ENCODE data around the gene DCBLD2.

The DCBLD2 gene

DNA sequence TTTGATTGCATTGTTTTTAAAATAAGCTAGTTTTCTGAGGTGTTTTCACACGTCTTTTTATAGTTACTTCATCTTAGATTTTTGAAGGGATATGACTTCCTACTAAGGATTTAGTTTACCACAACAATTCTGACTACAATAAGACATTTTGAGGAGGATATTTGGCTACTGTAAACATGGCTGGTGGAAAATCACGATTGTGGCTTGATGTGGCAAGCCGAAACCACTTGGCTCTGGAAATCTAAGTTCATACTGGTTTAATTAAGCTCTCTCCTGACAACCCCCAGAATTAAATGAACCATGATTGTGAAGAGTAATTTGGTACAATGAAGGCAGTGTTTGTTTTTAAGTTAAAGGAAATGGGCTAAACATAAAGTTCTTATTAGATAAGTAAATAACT lies 107.5 kb downstream of the DCBLD2 start:
- no peak for DNase-seq (ENCODE audit: low spot score)

DNA sequence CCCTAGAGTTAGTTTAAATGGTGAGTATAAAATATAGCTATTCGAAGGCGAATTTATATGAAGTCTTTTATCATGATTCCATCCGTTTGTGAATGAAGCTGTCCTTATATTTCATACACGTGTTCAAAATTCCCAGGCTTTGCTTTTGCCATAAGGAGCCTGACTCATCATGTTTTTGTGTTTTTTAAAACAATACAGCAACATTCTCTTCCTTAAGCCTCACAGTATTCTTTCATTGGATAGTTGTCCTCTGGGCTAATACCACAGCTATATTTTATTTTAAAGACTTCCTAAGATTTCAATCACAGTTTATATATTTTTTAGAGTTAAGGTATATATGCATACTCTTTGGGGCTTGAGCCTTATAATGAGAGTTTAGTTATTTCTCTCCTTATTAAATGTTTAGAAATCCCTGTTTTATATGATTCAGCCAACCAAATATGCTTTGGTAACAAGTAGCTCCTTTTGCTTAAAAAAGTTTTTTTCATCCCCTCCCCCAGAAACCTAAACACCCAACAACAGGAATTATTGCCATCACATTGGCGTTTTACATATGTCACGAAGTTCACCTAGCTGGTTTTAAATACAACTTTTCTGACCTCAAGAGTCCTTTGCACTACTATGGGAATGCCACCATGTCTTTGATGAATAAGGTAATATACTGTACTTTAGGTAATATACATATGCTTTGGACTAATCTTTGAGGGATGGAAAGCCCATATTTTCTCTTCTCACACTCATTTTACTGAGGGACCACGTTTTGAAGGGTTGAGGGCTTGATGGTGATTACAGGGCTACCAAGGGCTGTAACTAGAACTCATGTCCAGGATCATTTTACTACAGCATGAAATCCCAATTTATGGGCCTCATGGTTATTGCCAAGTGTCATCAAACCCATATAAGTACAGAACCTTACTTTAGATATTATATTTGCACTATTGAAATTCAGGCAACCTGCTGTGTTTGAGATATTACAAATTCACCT lies 109.9 kb downstream of the DCBLD2 start:
- DNase-seq (ENCODE audit: low spot score): no peak

DNA sequence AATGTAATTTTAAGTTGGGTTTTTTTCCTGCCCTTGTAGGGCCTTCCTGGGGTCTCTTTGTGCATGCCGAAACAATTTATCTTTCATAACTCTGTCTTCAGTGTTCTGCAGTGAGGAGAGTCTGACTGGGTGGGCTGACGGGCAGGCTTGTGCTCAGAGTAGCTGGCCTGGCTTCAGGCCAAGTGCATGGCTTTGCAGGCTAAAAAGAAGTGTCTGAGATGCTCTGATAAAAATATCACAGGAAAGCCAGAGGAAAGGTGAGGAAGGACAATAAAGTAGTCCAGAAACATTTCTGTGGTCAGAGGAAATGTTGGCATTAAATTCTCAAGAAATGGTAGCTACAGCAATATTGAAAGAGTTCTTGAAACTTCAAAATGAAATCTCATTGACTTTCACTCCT lies 112.8 kb downstream of the DCBLD2 start:
- no peak for DNase-seq (ENCODE audit: low spot score)

DNA sequence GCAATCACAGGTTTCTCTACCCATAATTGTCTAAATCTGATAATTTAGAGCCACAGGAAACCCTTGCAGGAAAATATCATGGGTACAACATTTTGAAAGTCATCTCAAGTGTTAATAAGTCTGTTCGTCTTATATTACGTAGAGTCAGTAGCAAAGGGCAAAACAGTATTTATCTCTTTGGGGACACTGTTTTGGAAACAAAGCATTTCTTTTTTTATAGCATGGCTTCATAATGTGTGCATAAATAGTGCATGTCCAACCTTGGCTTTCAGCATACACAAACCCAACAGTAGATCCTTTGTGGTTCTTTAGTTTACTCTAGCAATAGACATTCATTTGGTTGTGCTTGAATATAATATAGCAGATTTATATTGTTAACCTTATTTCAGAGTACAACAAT lies 114.3 kb downstream of the DCBLD2 start:
- no peak for DNase-seq (ENCODE audit: low spot score)

DNA sequence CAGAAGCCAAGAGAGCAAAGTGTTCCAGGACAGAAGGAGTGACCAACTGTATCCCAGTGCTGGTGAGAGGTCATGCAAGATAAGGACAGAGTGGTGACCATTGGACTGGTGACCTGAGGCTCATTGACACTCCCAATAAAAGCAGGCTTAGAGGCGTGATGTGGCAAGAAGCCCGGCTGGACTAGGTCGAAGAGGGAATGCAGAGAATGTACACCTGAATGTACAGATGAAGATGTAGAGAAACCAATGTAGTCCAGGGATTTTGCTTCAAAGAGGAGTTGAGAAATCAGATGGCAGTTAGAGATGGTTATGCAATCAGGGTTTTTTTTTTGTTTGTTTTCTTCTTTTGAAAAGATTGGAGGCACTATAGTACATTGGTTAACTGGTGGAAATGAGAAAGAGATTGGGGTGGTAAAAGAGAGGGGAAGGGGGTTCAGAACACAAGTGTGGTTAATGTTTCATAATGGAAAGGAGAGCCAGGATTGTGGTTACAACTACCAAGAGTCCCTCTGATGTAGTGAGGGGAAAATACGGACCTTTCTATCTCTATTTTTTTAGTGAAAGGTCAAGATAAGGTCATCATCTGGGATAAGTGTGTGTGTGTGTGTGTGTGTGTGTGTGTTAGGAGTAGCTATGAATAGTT lies 115.0 kb downstream of the DCBLD2 start:
- no peak for DNase-seq (ENCODE audit: low spot score)

DNA sequence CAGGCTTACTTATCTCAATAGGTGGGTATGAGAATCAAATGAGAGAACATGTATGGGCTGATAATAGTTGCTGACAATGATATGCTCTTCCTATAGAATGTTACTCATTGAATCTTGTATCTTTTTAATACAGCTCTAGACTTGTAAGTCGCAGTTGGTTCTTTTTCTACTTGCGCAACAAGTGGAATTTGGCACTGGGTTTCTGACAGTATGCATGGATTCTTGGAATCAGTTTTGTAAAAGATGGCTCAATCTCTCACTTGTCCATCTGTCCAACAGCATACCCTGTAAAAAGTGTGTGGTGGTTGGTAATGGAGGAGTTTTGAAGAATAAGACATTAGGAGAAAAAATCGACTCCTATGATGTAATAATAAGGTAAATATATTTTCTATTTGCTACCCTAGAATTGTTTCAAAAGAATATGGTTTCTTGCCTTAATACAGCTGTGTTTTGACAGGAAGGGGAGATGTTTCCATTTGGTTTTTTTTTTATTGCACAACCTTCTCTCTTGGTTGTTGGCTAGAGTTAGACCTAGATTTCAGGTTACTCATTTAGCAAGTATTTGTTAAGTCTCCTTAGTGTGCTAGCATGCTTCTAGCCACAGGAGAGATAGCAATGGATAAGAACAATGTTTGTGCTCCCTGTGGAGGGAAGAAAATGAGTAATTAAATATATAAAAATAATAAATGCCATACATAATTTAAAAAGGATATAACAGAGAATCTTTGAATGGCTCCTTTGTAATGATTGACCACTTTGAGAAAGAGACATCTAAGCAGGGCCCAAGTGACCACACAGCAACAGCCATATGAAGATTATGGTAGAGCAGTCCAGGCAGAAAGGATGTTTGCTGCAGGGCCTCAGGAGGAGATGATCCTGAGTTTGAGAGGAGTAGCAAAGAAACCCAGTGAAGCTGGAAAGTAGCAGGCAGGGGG lies 116.6 kb downstream of the DCBLD2 start:
- DNase-seq (ENCODE audit: low spot score): no peak

DNA sequence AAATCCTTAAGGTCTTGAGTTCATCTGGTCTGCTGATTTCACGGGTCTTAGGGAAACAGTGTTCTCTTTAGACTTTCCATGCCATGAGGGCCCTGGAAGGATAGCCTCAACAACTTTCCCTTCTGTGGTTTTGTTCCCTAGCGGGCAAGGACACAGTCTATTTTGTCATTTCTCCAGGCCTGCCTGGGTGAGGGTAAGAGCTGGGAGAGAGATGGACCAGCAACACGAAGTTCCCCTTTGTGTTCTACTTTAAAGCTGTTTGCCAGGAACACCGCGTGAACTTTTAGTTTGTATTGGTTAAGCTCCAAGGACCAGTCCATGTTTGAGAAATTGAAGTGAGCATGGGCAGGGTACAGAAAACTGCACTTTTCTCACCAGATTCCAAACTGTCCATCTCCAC lies 117.5 kb downstream of the DCBLD2 start:
- no peak for DNase-seq (ENCODE audit: low spot score)

DNA sequence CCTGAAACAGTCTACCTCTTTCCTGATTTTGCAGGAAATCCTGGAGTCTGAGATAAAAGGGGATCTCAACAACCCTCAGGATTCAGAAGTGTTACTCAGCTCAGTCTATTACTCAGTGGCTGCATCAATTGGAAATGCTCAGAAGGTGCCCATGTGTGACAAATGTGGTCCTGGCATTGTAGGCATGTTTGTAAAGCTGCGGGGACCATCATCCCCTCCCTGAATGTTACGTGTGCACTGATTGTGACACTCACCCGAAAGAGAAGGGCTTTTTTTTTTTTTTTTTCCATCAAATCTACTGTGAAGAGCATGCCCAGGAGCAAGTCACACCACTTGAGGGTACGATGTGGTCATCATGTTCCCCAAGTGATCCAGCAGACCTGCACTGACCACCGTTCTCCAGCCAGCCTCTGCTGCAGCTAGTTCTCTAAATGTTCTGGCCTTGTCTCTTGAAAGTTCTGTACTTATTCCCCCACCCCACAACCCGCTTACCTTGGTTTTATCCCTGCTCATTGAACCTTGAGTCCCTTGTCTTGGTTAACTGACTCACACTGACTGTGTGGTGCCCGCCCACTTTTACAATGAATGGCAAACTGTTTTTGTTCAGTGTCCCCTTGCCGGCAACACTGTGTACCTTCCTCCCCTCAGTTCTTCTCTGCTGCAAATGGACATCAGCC lies 118.5 kb downstream of the DCBLD2 start:
- DNase-seq (ENCODE audit: low spot score): no peak

DNA sequence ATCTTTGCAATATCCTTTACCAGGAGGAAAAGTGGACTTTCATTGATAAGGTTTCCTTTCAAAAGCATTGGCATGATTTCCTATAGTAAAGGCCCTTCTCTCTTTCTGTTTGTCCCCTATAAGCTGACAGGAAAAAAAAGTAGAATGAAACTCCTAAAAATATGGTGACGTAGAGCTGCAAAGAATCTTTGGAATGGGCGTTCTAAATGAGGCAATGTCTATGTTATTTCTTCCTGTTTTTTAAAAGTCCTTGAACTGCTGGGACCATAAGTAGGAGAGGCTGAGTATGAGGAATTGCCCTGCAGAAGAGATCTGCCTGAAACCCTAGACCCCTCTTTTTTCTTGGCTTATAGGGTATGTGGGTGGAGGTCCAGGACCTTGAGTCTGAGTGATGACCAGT lies 121.2 kb downstream of the DCBLD2 start:
- no peak for DNase-seq (ENCODE audit: low spot score)

DNA sequence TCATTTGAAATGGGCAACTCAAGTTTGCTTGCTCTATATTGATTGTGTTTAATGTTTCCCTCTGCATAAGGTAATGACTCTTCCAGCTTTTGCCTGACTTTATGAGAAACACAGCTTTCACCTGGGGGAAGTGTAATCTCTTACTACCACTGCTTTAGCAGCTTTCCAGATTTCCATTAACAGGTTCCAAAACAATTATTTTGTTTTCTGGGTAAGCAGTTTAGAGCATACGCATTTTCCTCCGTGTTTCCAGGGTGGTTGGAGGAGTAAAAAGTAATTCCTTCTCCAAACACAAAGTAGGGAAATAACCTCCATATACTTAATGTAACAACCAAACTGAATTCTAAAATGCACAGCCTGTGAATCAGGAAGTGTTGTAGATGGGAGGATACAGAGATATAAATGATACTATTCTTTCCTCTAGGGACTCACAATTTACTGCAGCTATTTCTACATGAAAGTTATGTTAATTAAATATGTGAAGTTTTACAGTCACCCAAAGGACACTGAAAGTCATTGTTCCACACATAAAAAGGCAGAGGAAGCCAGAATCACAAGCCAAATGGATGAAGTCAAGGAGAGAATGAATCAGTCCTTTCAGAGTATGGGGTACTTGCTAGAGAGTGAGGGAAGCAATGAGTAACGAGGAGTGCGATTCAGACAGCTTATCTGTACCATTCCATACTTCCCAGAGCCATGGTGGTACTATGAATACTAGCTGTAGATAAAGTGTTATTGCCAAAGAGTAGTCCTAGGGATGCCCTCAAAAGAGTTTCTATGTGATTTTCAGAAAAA lies 121.8 kb downstream of the DCBLD2 start:
- peak; percentile 94 for DNase-seq (ENCODE audit: low spot score)

DNA sequence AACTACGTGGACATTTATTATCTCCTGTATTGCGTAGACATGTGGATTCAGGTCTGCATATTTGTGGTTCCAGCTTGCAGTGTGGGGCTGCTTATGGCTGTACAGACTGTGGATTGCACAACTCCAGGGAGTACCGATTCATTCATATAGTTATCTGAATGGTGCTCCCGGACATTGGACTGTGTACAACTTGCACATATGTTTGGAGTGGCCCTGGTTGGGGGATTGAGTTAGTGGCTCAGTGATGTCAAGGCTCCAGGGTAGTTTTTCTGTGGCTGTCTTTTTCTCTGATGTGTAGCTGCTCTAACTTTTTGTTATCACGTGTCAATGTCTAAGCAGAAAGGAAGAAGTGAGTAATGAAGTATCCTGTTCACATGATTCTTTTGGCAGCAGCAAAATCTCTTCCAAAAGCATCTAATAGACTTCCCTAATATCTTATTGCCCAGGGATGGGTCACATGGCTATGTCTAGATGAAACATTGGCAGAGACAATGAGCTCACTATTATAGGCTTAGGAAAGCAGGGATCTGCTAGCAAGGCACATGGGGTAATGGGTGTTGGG lies 122.6 kb downstream of the DCBLD2 start:
- DNase-seq (ENCODE audit: low spot score): no peak

GRCh38 chr3:98778383-98778782 lies 123.1 kb downstream of the DCBLD2 start:
- no peak for DNase-seq (ENCODE audit: low spot score)

DNA sequence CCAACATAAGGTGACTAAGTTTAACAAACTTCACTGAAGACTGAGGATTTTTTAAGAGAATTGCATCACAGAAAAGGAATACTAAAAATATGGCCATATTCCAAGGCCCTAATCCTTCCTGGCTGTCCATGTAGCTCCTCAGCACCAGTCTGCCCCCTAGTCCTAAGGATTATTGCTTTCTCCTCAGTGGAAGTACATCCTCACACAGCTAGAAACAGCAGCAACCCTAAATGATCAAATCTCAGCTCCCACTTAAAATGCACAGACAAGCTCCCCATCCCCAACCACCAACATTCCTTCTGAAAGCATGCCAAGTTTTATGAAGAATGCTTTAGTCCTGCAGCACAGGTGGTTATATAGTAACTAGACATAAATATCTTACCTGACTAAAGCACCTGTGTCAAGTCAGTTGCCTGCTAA lies 123.7 kb downstream of the DCBLD2 start:
- DNase-seq (ENCODE audit: low spot score): no peak

- no peak for DNase-seq (ENCODE audit: low spot score)
Measured at GRCh38 chr3:98777286-98777685, 124.2 kb downstream of the DCBLD2 start.

- no peak for DNase-seq (ENCODE audit: low spot score)
Measured at GRCh38 chr3:98776140-98776493, 125.4 kb downstream of the DCBLD2 start.

DNA sequence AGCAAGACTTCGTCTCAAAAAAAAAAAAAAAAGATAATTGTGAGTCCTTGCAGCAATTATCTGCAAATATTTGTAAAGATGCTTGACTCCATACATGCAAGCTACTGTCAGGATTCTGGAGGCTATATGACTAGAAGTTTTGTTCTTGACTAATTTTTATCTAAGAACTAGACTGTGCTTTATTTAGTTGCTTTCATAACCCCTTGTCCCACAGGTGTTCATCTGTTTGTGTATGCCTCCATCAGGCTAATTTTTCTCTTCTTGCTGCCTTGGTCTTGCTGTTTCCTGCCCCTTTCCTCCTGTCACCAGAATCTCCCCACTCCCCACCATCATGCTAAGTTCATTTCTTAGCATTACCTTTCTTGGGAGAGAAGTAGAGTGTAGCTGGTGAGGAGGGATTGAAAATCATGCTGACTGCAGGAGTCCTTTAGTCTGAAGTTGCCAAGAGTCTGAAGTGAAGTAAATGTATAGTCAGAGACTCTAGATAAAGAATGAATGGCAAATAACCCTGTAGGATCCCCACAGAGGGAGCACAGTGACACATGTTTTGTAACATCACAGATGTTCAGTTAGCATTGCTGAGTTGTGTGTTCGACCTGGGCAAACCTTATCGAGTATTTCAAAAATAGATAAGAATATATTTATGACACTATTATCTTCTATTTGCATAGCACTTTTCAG lies 125.9 kb downstream of the DCBLD2 start:
- no peak for DNase-seq (ENCODE audit: low spot score)

DNA sequence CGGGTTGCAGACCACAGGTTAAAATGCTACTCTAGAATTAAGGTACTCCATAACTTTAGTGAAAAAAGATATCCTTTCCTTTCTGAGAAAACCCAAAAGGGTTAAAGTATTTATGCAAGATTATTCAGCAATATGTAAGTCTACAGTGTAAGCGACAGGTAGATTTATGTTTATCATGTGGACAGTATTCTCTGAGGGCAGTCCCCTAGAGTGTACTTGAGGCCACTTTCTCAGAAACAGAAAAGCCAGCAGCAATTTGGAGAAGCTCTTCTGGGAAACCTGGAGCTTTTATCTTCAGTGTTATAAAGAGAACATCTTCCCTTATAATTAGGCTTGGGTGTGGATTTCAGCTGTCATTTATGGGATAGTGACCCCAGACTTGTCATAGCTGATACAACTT lies 129.5 kb downstream of the DCBLD2 start:
- DNase-seq (ENCODE audit: low spot score): no peak

DNA sequence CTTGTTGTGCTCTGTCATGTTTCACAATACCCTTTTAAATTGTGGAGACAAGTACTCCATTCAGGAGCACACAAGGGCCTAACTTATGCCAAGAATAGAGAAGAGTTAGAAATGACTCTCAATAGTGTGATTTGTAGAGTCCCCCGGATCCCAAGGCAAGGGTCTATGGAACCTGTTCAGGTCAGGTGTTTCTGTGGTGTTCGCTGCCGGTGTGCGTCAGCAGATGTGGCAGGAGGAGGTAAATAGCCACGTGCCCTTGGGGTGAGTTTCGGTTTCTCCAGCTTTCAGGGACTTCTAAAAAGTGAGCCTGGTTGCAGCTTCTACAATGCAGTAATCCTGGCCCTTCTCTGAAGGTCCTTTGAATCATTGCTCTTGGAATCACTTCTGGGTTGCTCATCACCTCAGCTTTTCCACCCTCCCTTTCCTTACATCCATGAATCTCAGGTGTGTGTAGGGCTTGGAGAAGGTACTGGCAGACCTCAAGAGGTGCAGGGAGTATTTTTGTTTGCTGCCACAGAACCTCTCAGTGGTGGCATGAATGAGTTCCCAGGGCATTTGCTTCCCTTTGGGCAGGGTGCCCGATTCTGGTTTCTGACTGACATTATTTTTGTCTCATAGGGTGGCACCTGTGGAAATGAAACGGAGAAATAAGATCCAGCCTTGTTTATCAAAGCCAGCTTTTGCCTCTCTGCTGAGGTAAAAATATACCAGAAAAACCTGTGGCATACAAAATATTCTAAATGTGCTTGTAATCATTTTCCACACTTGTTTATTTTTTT lies 131.0 kb downstream of the DCBLD2 start:
- DNase-seq (ENCODE audit: low spot score): peak; percentile 87

GRCh38 chr3:98769448-98769847 lies 132.0 kb downstream of the DCBLD2 start:
- no peak for DNase-seq (ENCODE audit: low spot score)
